ENCODE measurements around the gene ATG10.
A peak's percentile ranks its signal among the peaks of the same experiment; 100 is the strongest.

Gene ATG10

GRCh38 chr5:82244854-82245635, 273.2 kb downstream of the ATG10 start:
- TF ChIP-seq, protein P1, sequence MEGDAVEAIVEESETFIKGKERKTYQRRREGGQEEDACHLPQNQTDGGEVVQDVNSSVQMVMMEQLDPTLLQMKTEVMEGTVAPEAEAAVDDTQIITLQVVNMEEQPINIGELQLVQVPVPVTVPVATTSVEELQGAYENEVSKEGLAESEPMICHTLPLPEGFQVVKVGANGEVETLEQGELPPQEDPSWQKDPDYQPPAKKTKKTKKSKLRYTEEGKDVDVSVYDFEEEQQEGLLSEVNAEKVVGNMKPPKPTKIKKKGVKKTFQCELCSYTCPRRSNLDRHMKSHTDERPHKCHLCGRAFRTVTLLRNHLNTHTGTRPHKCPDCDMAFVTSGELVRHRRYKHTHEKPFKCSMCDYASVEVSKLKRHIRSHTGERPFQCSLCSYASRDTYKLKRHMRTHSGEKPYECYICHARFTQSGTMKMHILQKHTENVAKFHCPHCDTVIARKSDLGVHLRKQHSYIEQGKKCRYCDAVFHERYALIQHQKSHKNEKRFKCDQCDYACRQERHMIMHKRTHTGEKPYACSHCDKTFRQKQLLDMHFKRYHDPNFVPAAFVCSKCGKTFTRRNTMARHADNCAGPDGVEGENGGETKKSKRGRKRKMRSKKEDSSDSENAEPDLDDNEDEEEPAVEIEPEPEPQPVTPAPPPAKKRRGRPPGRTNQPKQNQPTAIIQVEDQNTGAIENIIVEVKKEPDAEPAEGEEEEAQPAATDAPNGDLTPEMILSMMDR (IDR thresholded peaks at IDR 0.05; ENCODE audit: low read depth, low read length) = no peak
- no peak overlapping the region for H3K4me3 ChIP-seq (ENCODE audit: low read depth, low read length)

DNA sequence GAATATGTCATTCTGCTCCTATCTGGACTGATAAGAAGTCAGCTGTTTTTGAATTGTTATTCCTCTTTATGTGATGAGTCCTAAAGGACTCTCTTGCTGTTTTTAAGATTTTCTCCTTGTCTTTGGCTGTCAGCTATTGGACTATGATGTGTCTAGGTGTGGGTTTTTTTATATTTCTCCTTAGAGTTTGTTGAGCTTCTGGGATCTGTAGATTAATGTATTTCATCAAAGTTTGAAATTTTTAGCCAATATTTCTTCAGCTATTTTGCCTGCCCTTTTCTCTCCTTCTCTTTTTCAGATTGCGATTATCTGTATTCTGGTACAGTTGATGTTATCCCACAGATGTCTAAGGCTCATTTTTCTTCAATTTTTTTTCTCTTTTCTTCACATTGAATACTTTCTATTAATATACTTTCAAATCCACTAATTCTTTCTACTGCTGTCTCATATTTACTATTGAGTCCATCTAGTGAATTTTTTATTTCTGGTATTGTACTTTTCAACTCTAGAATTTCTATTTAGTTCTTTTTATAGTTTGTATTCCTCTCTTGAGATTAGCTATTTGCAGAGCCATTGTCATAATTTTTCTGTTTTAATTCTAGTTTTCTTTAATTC, 275.2 kb downstream of the ATG10 start:
- TF ChIP-seq, protein P1 (IDR thresholded peaks at IDR 0.05; ENCODE audit: low read depth, low read length) = no peak
- no peak overlapping the region for H3K4me3 ChIP-seq (ENCODE audit: low read depth, low read length)

- TF ChIP-seq, protein P1 (IDR thresholded peaks at IDR 0.05; ENCODE audit: low read depth, low read length) = no peak
Measured at GRCh38 chr5:82252744-82253143, 280.9 kb downstream of the ATG10 start.

DNA sequence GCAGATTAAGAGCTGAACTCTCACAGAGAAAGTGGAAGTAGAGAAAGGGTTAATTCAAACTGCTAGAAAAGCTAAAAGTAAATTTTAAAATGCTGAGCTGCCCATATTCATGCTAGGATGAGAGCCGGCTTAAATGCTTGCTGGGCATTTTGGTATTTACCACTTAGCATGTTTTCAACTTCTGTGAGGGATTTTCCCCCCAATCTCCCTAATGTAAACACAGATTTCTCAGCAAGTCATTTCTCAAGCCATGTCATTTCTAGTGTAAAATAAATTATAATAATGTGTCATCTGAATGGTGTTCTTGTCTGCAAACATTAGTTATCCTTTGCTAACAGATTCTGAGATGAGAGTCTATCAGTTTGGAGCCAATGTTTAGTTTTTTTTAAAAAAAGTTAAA, 284.0 kb downstream of the ATG10 start:
- TF ChIP-seq, protein P1 (IDR thresholded peaks at IDR 0.05; ENCODE audit: low read depth, low read length) = no peak
- H3K4me3 ChIP-seq (ENCODE audit: low read depth, low read length) = no peak overlapping the region

More at GRCh38 chr5:82252744-82253143, 280.9 kb downstream of the ATG10 start:
- no peak overlapping the region for H3K4me3 ChIP-seq (ENCODE audit: low read depth, low read length)

DNA sequence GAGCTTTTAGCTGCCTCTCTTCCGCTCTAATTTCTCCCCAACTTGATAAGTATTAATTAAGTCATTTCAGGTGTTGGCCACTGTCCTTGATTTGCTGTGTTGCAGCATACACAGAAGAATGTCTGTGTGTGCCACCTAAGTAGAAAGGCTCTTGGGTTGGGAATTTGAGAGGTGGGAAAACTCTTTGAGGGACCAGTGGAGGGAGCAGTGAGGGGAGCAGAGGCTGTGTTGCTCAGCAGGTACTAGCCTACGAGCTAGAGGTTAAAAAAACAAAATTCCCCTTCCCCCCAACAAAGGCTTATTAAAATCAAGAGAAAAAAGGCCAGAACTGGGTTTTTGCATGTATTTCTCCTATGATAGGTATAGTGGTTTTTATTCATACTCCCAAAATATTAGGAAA, 285.4 kb downstream of the ATG10 start:
- TF ChIP-seq, protein P1 (IDR thresholded peaks at IDR 0.05; ENCODE audit: low read depth, low read length) = no peak
- no peak overlapping the region for H3K4me3 ChIP-seq (ENCODE audit: low read depth, low read length)

GRCh38 chr5:82257729-82258128, 285.9 kb downstream of the ATG10 start:
- TF ChIP-seq, protein P1 (IDR thresholded peaks at IDR 0.05; ENCODE audit: low read depth, low read length) = no peak

GRCh38 chr5:82259172-82259800, 287.5 kb downstream of the ATG10 start:
- TF ChIP-seq, protein P1 (IDR thresholded peaks at IDR 0.05; ENCODE audit: low read depth, low read length) = 0 out of 2 replicates have a peak, but pooled peaks have one; percentile 15
- H3K4me3 ChIP-seq (ENCODE audit: low read depth, low read length) = no peak overlapping the region

More at GRCh38 chr5:82257729-82258128, 285.9 kb downstream of the ATG10 start:
- H3K4me3 ChIP-seq (ENCODE audit: low read depth, low read length) = no peak overlapping the region
